Central memory CD4-positive, alpha-beta T cell (primary cell): ENCODE data around the gene SLC16A12.
"Not testable (repeated sequence)": the region's sequence is repeated elsewhere in the genome, so short reads cannot be mapped to it uniquely, and the experiment has no call there.

ENCODE experiments used
- DNase-seq: peaks from one replicate; pipeline ENCODE4 v3.0.0; 2022

SLC16A12 gene

DNA sequence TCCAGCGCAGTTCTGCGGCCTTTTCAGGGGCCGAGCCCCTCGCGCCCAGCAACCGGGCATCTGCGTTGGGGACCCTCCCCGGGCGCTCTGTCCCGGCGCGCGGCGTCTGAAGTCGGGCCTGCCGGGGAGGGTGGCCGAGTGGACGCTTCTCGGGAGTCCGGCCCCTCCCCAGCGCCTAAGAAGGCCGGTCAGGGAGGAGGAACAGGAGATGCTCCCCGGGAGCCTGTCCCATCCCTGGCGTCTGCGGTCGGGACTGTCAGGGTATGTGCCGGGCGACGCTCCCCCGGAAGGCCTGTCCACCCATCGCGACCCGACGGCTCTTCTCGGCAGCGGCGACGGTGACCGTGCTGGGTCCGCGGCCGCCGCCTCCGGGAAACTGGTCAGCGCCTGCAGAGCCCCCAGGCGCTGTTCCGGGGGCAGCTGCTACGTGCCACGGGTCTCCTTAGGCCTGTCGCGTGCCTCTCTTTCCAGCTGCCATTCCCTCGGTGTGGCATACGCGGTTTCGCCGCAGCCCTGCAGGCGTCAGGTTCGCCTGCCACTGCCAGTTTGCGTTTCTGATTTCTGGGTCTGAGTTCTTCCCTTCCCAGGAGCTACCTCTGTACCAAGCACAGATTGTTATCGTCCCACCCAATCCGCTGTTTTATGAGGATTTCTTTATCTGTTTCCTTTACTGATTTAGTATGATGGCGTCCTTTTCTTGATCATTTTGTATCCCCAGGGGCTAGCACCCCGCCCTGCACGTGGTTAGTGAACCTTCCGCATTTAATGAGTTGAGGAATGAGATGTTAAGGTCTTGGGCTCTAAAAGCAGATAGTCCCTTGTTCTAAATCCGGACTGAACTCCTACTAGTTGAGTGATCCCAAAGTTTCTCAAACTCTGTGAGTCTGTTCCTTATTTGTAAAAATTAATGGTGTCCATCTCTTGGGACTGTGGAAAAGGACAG, 120.2 kb downstream of the SLC16A12 start:
- peak; percentile 56 for DNase-seq

DNA sequence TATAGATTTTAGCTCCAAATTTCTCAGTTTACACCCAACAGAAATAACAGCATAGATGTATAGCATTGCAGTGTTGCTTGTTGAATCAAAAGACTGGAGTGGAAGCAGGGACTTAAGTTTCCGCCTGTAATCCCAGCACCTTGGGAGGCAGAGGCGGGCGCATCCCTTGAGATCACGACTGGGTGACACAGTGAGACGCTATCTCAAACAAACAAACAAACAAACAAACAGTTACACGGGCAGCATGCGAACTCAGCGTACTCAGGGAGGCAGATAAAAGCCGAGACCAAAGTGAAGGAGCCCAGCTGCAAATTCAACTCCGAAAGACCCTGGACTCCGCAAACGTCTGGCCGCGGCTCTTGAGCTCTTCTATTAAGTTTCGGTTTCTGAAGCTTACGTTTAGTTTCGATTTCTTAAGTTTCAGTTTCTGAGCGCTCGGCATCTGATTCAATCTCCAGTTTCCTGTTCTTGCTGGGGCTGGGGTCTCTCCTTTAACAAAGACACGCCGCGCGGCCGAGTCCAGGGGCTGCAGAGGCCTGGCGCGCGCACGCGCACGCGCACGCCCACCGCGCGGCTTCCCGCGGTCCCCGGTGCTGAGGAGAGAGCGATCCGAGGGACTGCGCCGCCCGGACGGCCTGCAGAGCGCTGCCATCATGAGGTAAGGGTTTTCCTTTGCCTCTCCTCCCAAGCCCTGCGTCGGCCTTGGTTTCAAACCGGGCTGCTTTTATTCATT, 121.1 kb downstream of the SLC16A12 start, which contains the start of gene IFIT5:
TSS of gene IFIT5 (plus strand) at position 423 of the 733 bp plus-strand sequence. CDS start at position 654, 231 bp downstream.
- DNase-seq, result peak; percentile 77

DNA sequence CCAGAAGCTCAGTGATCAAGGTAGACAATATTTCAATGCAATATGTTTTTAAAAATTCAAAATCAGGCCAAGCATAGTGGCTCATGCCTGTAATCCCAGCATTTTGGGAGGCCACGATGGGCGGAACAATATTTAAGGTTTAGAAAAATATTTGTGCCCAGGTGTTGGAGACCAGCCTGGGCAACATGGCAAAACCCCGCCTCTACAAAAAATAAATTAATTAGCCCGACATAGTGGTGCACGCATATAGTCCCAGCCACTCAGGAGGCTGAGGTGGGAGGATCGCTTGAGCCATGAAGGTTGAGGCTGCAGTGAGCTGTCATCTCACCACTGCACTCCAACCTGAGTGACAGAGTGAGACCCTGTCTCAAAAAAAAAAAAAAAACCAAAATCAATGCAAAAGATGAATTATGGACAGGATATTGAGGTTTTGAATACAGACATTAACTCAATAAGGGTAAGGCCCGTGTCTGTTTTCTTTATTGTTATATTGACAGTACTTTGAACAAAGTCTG, 121.9 kb downstream of the SLC16A12 start:
- no peak for DNase-seq

GRCh38 chr10:89412276-89412675, 123.1 kb downstream of the SLC16A12 start:
- DNase-seq, result peak; percentile 31

DNA sequence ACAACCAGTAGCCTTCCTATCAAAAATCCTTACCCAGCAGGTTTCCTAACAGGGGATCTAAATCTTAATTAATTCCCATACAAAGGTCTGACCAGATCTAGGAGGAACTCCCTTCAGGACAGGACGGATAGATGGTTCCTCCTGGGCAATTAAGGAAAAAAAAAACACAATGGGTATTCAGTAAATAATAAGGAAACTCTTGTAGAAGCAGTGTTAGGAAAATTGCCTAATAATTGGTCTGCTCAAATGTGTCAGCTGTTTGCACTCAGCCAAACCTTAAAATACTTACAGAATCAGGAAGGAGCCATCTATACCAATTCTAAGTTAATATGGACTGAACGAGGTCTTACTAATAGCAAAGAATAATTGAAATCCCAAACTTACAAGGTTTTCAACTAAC, 124.3 kb downstream of the SLC16A12 start:
- not testable (repeated sequence) for DNase-seq

- not testable (repeated sequence) for DNase-seq
Measured at GRCh38 chr10:89410551-89410950, 124.8 kb downstream of the SLC16A12 start.

GRCh38 chr10:89409282-89409681, 126.1 kb downstream of the SLC16A12 start:
- not testable (repeated sequence) for DNase-seq

GRCh38 chr10:89407792-89408191, 127.6 kb downstream of the SLC16A12 start:
- not testable (repeated sequence) for DNase-seq

DNA sequence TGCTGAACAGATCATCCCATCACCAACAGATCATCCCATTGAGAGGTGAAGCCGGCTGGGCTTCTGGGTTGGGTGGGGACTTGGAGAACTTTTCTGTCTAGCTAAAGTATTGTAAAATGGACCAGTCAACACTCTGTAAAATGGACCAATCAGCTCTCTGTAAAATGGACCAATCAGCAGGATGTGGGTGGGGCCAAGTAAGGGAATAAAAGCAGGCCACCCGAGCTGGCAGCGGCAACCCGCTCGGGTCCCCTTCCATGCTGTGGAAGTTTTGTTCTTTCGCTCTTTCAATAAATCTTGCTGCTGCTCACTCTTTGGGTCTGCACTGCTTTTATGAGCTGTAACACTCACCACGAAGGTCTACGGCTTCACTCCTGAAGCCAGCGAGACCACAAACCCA, 129.2 kb downstream of the SLC16A12 start:
- not testable (repeated sequence) for DNase-seq

DNA sequence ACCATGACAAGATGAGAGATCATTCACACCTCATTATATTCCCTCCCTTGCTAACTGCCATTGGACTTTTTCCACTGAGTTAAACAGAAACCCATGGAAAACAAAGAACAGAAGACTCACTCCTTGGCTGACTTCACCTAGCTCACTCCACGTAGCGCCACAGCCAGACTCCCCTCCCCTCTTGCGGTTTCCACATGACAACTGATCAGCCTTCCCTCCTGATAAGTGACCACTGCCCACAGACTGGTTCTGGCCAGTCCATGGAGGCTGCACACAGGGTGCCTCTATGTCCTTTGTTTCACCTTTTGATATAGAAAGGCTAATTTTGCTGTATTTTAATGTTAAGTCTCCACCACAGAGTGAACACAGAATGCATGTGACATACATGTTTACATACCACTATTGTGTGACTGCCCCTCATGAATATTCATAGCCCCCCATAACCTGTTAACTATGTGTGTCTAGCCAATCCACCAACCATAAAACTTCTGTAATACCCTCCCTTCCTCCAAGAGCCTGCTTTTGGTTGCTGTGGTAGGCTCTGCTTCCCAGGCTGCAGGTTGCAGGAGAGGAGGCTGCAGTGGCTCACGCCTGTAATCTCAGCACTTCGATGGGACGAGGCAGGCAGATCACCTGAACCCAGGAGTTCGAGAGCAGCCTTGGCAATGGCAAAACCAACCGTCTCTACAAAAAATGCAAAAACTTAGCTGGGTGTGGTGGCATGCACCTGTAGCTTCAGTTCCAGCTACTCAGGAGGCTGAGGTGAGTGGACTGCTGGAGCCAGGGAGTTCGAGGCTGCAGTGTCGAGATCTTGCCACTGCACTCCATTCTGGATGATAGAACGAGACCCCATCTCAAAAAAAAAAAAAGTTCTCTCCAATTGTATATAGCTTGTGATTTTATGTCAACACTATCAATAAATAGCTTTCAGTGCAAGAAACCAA, 131.0 kb downstream of the SLC16A12 start:
- DNase-seq, result no peak

- DNase-seq, result no peak
Measured at GRCh38 chr10:89403043-89403442, 132.4 kb downstream of the SLC16A12 start.

GRCh38 chr10:89399956-89400355, 135.4 kb downstream of the SLC16A12 start:
- no peak for DNase-seq

- no peak for DNase-seq
Measured at GRCh38 chr10:89398003-89398749, 137.2 kb downstream of the SLC16A12 start.

DNA sequence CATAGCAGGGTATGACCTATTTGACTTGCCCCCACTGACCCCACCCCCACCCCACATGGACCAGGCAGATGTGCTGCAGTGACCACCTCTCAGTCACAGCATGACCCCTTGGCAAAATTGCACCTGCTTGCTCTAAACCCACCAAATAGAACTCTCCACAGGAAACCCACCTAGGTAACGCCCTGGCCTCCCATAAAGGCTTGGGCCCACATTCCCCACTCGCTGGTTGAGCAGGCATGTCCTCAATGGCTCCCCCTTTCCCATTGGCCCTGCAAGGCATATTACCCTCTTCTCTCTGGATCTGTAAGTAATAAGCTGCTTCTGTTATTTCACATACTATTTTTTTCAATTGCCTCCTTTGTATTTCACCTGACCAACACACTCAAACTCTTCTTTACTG, 140.3 kb downstream of the SLC16A12 start:
- DNase-seq, result no peak

DNA sequence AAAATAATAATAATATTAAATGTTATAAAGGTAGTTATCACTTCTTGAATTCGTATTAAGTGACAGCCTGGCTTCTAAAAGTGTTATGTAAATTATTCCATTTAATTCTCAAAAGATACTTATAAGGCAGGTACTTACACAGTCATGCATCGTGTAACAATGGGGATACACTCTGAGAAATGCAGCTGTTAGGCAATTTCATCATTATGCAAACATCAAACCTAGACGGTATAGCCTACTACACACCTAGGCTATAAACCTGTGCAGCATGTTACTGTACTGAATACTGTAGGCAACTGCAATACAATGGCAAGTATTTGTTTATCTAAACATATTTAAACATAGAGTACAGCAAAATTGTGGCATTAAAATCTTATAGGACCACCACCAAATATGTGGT, 141.5 kb downstream of the SLC16A12 start:
- no peak for DNase-seq

GRCh38 chr10:89392974-89393373, 142.4 kb downstream of the SLC16A12 start:
- no peak for DNase-seq

DNA sequence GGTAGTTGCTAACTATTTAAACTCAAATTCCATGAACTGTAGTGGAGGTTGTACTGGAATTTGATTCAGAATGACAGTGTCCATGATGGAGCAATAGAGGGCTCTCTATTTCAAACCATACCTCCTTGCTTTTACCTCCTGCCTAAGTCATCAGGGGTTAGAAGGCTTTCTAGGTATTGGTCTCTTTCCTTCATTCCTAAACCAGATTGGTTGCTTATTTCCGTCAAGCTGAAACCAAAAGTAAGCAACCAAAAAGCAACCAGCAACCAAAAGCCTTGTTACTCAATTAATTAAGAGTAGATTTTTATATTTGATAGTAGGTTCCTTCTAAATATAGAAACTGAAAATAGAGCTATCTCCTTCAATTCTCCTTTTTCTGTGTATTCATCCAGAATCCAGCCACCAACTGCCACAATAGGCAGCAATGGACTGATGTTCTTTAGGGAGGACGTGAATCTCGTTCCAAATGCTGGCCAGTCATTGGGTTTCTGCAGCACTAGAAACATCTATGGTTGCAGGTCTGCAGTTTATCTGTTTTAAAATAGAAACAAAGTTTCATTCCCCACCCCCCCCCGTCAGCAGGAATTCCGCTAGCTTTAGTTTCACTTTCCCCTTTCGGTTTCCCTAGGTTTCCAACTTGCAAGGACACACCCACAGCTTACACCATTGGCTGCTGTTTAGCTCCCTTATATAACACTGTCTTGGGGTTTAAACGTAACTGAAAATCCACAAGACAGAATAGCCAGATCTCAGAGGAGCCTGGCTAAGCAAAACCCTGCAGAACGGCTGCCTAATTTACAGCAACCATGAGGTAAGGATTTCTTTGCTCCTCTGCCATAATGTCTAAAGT, 143.3 kb downstream of the SLC16A12 start, which contains the start of gene IFIT1:
TSS of gene IFIT1 (plus strand) at position 717 of the 850 bp plus-strand sequence. CDS start at position 807, 90 bp downstream.
- peak; percentile 78 for DNase-seq

DNA sequence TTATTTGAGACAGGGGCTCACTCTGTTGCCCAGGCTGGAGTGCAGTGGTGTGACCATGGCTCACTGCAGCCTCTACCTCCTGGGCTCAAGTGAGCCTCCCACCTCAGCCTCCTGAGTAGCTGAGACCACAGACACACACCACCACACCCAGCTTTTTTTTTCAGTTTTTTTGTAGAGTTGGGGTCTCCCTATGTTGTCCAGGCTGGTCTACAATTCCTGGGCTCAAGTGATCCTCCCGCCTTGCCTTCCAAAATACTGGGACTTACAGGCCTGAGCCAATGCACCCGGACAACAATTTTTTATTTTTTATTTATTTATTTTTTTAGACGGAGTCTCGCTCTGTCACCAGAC, 144.2 kb downstream of the SLC16A12 start:
- not testable (repeated sequence) for DNase-seq

GRCh38 chr10:89390476-89391225, 144.7 kb downstream of the SLC16A12 start:
- DNase-seq, result no peak

DNA sequence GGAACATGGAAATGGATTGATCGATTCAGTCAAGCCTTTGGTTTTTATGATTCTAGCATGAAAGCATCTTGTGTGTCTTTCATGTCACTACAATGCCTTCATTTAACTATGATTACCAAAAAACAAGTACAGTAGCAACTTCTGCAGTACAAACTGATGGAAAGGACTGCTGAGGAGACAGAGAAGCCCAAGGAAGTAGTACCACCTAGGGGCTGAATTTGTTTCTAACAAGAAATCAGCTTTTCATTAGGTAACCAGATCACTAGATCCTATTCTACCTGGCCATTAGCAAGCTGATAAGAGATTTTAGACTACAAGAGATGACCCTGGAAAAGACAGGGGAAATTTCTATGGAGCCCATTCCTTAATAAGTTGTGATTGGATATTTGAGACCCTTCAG, 146.1 kb downstream of the SLC16A12 start:
- no peak for DNase-seq
